ENCODE data around the gene FAM168A.

GRCh38 chr11:73509188-73509587 lies 88.7 kb downstream of the FAM168A start:
- TF ChIP-seq, protein P1, sequence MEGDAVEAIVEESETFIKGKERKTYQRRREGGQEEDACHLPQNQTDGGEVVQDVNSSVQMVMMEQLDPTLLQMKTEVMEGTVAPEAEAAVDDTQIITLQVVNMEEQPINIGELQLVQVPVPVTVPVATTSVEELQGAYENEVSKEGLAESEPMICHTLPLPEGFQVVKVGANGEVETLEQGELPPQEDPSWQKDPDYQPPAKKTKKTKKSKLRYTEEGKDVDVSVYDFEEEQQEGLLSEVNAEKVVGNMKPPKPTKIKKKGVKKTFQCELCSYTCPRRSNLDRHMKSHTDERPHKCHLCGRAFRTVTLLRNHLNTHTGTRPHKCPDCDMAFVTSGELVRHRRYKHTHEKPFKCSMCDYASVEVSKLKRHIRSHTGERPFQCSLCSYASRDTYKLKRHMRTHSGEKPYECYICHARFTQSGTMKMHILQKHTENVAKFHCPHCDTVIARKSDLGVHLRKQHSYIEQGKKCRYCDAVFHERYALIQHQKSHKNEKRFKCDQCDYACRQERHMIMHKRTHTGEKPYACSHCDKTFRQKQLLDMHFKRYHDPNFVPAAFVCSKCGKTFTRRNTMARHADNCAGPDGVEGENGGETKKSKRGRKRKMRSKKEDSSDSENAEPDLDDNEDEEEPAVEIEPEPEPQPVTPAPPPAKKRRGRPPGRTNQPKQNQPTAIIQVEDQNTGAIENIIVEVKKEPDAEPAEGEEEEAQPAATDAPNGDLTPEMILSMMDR (IDR thresholded peaks at IDR 0.05 in 8 of 11, conservative IDR thresholded peaks at IDR 0.05 in 3 of 11) = no peak
- TF ChIP-seq POLR2A (IDR thresholded peaks at IDR 0.05) (no peak), POLR2AphosphoS5 (IDR thresholded peaks at IDR 0.05) (no peak)

Measured in spleen (tissue), 7 donors.